ENCODE measurements around the gene TEX38.

The TEX38 gene

DNA sequence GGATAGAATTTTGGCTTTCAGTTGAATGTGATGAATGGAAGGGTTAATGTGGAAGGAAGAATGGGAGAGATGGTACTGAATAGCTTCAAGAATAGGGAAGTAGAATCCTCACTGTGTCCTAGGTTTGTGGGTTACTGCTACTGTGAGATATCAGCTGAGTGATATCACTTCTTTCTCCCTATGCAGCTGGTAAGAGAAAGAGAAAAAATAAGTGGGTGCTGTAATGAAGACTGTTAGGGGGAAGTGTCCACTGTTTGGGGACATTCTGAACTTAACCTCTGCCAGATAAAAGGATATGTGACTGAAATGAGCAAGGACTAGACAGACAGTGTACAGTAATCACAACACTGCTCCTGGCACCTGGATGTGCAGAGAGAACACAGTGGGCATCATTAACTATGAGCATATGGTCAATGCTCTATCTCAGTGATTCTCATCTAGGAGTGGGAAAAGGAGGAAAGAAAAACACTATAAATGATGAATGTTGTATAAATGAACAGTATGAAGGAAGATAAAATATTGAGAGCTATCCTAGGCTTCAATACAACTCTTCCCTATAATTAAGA, 29.5 kb upstream of the TEX38 start:
- Histone ChIP-seq H3K4me2 (ENCODE audit: low read length) (no peak overlapping the region), H3F3A (ENCODE audit: control insufficient read depth, insufficient read depth) (no peaks in the 10 kb centered on the region), H3K36me3 (ENCODE audit: control insufficient read depth, low read length) (peaks cover 2% of the 10 kb centered on the region; the same call in 1 of the 2 replicates), H3K4me1 (ENCODE audit: control insufficient read depth, low read length) (no peaks in the 10 kb centered on the region), H4K20me1 (ENCODE audit: control insufficient read depth, insufficient read depth, low read depth, low read length) (no peaks in the 10 kb centered on the region), H3K27me3 (ENCODE audit: control insufficient read depth, low read length) (no peaks in the 10 kb centered on the region), H3K4me3 (ENCODE audit: low read length) (no peak overlapping the region), H3K9me2 (replicated peaks; ENCODE audit: control insufficient read depth, low read length) (no peaks in the 10 kb centered on the region), H3K79me2 (ENCODE audit: control insufficient read depth, low read length) (no peaks in the 10 kb centered on the region), H3K27ac (ENCODE audit: low read depth, low read length) (no peak overlapping the region), H3K9me3 (ENCODE audit: control insufficient read depth, insufficient read depth, low read length) (no peaks in the 10 kb centered on the region)
- no peak for TF ChIP-seq EZH2phosphoT487 (IDR thresholded peaks at IDR 0.05; ENCODE audit: borderline replicate concordance, low read length)
- TF ChIP-seq, protein P1, sequence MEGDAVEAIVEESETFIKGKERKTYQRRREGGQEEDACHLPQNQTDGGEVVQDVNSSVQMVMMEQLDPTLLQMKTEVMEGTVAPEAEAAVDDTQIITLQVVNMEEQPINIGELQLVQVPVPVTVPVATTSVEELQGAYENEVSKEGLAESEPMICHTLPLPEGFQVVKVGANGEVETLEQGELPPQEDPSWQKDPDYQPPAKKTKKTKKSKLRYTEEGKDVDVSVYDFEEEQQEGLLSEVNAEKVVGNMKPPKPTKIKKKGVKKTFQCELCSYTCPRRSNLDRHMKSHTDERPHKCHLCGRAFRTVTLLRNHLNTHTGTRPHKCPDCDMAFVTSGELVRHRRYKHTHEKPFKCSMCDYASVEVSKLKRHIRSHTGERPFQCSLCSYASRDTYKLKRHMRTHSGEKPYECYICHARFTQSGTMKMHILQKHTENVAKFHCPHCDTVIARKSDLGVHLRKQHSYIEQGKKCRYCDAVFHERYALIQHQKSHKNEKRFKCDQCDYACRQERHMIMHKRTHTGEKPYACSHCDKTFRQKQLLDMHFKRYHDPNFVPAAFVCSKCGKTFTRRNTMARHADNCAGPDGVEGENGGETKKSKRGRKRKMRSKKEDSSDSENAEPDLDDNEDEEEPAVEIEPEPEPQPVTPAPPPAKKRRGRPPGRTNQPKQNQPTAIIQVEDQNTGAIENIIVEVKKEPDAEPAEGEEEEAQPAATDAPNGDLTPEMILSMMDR (IDR thresholded peaks at IDR 0.05; ENCODE audit: low read depth, low read length, poor library complexity, severe bottlenecking) = no peak

DNA sequence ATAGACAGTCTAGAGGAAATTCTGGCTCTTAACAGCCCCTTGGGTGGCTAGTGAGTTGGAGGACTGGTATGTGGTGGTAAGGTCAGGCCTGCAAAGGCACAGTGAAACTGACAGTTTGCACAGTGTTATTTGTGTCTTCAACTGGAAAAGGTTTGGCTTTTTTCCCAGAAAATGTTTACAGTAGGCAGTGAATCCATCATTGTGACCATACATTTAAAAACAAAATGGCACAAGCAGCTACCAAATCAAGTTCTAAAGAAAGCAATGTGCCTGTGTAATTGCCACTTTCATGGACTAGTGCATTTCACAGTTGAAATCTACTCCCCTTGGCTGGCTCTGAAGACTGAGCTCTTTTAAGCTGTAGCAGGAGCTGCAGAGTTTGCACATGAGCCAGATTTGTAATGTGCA, 28.3 kb upstream of the TEX38 start:
- no peak overlapping the region for H3K4me2 ChIP-seq (ENCODE audit: low read length)

DNA sequence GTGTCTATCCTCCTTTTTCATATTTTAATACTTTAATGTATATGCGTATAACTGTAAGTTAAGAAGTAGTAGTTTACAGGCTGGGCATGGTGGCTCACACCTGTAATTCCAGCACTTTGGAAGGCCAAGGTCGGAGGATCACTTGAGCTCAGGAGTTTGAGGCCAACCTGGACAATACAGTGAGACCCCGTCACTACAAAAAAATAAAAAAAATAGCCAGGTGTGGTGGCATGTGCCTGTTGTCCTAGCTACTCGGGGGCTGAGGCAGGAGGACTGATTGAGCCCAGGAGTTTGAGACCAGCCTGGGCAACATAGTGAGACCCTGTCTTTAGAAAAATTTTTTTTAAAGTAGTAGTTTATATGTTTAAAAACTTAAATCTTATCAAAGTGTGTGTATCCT, 25.8 kb upstream of the TEX38 start:
- no peak for TF ChIP-seq EZH2phosphoT487 (IDR thresholded peaks at IDR 0.05; ENCODE audit: borderline replicate concordance, low read length)
- TF ChIP-seq, protein P1 (IDR thresholded peaks at IDR 0.05; ENCODE audit: low read depth, low read length, poor library complexity, severe bottlenecking) = no peak
- no peaks in the 10 kb centered on the region for H3K9me3 ChIP-seq (ENCODE audit: control insufficient read depth, insufficient read depth, low read length)
- H3K27ac ChIP-seq (ENCODE audit: low read depth, low read length) = no peak overlapping the region
- H3K79me2 ChIP-seq (ENCODE audit: control insufficient read depth, low read length) = no peaks in the 10 kb centered on the region
- H3K9me2 ChIP-seq (replicated peaks; ENCODE audit: control insufficient read depth, low read length) = no peaks in the 10 kb centered on the region
- H3K4me3 ChIP-seq (ENCODE audit: low read length) = no peak overlapping the region
- no peaks in the 10 kb centered on the region for H3K27me3 ChIP-seq (ENCODE audit: control insufficient read depth, low read length)
- H4K20me1 ChIP-seq (ENCODE audit: control insufficient read depth, insufficient read depth, low read depth, low read length) = no peaks in the 10 kb centered on the region
- no peaks in the 10 kb centered on the region for H3K4me1 ChIP-seq (ENCODE audit: control insufficient read depth, low read length)
- no peaks in the 10 kb centered on the region for H3F3A ChIP-seq (ENCODE audit: control insufficient read depth, insufficient read depth)
- H3K4me2 ChIP-seq (ENCODE audit: low read length) = no peak overlapping the region
- peaks cover 19% of the 10 kb centered on the region for H3K36me3 ChIP-seq (ENCODE audit: control insufficient read depth, low read length)

More for the DNA sequence above, 28.3 kb upstream of the TEX38 start:
- Histone ChIP-seq H4K20me1 (ENCODE audit: control insufficient read depth, insufficient read depth, low read depth, low read length) (no peaks in the 10 kb centered on the region), H3K36me3 (ENCODE audit: control insufficient read depth, low read length) (peaks cover 2% of the 10 kb centered on the region; the same call in 1 of the 2 replicates), H3F3A (ENCODE audit: control insufficient read depth, insufficient read depth) (no peaks in the 10 kb centered on the region), H3K4me1 (ENCODE audit: control insufficient read depth, low read length) (no peaks in the 10 kb centered on the region), H3K4me3 (ENCODE audit: low read length) (no peak overlapping the region), H3K27ac (ENCODE audit: low read depth, low read length) (no peak overlapping the region), H3K79me2 (ENCODE audit: control insufficient read depth, low read length) (no peaks in the 10 kb centered on the region), H3K9me2 (replicated peaks; ENCODE audit: control insufficient read depth, low read length) (no peaks in the 10 kb centered on the region), H3K9me3 (ENCODE audit: control insufficient read depth, insufficient read depth, low read length) (no peaks in the 10 kb centered on the region), H3K27me3 (ENCODE audit: control insufficient read depth, low read length) (no peaks in the 10 kb centered on the region)
- no peak for TF ChIP-seq EZH2phosphoT487 (IDR thresholded peaks at IDR 0.05; ENCODE audit: borderline replicate concordance, low read length)
- TF ChIP-seq, protein P1 (IDR thresholded peaks at IDR 0.05; ENCODE audit: low read depth, low read length, poor library complexity, severe bottlenecking) = no peak
